GM12892 (cell line): Measurements from ENCODE around the gene ENOX1.

ENCODE experiments used
- POLR2A ChIP-seq: IDR thresholded peaks from 2 replicates; pipeline ENCODE4 v1.6.1; 2011; ENCODE audit warnings: low read depth, low read length, control low read depth
- POLR2AphosphoS5 ChIP-seq: IDR thresholded peaks from 2 replicates; pipeline ENCODE4 v1.6.1; 2011; ENCODE audit warnings: low read depth, low read length, control low read depth
- TAF1 ChIP-seq: IDR thresholded peaks from 2 replicates; pipeline ENCODE4 v1.6.1; 2011; ENCODE audit warnings: low read depth, mild to moderate bottlenecking, control low read depth, low read length, borderline replicate concordance

- TF ChIP-seq POLR2AphosphoS5 = no peak
- no peak for TF ChIP-seq POLR2A
- TF ChIP-seq TAF1 = no peak
These were observed 214.0 kb downstream of the ENOX1 start for GRCh38 chr13:43572656-43573360.
